Aorta (tissue), 5 donors: Measurements from ENCODE around the gene CHRNB1. TPM values are rescaled to one million over a fixed set of nuclear protein-coding genes. Genes with fewer than 3 reads are reported as not detected.
"Not testable (repeated sequence)": the region's sequence is repeated elsewhere in the genome, so short reads cannot be mapped to it uniquely, and the experiment has no call there.

ENCODE experiments used
- ATAC-seq: fragments of 200-7000 bp; cut with Tn5 transposase; one replicate; pipeline ENCODE4 v1.9.1; 2022; ENCODE audit warnings: moderate library complexity; ENCODE audit not compliant: low FRiP score
- DNase-seq, 2 donors: peaks; one replicate each; pipeline ENCODE4 v3.0.0-alpha.2; 2020
- H3K27ac ChIP-seq, 2 donors: one replicate each; pipeline ENCODE4 v1.5.1; 2013; ENCODE audit warnings: low read length in 2 of 2, mild to moderate bottlenecking in 2 of 2, moderate library complexity in 2 of 2, control low read depth in 1 of 2, inconsistent platforms in 1 of 2, low read depth in 1 of 2
- H3K27me3 ChIP-seq, 2 donors: one replicate each; pipeline ENCODE4 v1.6.1; 2013; ENCODE audit warnings: control low read depth in 1 of 2, low read length in 1 of 2, mild to moderate bottlenecking in 1 of 2, moderate library complexity in 1 of 2; ENCODE audit not compliant: insufficient read depth in 2 of 2, control insufficient read depth in 1 of 2
- H3K36me3 ChIP-seq, 2 donors: one replicate each; pipeline ENCODE4 v1.6.1; 2013; ENCODE audit warnings: control low read depth in 1 of 2, low read length in 1 of 2, mild to moderate bottlenecking in 1 of 2; ENCODE audit not compliant: insufficient read depth in 2 of 2, control insufficient read depth in 1 of 2
- H3K4me1 ChIP-seq, 2 donors: one replicate each; pipeline ENCODE4 v1.6.1; 2013; ENCODE audit warnings: low read length in 2 of 2, control low read depth in 1 of 2, mild to moderate bottlenecking in 1 of 2, moderate library complexity in 1 of 2; ENCODE audit not compliant: insufficient read depth in 2 of 2, control insufficient read depth in 1 of 2
- H3K4me3 ChIP-seq, 2 donors: one replicate each; pipeline ENCODE4 v1.5.1; 2013; ENCODE audit warnings: low read length in 2 of 2, control low read depth in 1 of 2, mild to moderate bottlenecking in 1 of 2
- H3K9me3 ChIP-seq: one replicate; pipeline ENCODE4 v1.6.1; 2013; ENCODE audit warnings: mild to moderate bottlenecking, low read length; ENCODE audit not compliant: control insufficient read depth
- WGBS, 2 donors: extraction: QIAGEN DNeasy Blood & Tissue Kit; methylation state at CpG; one replicate each; pipeline ENCODE4 v1.1.7; 2013; 5-methylcytosine and 5-hydroxymethylcytosine counted together
- intact Hi-C, 2 donors: fragments of 100-400 bp; cut with DNase I; formaldehyde crosslinking; loops; one replicate each; pipeline versions ENCODE4 v1.14.2 to v1.15.0; 2022
- polyA plus RNA-seq, 2 donors: library from polyadenylated mRNA; stranded (reverse); fragments of 200-250 nt; gene quantifications; one replicate each; pipeline ENCODE4 v1.2.3, GENCODE V29; 2013
- total RNA-seq, 2 donors: library from RNA; stranded (reverse); fragmentation: NEBNext Ultra II Directional; extraction: Animal tissue kit (Norgen Biotek cat#: 25700); gene quantifications; one replicate each; pipeline ENCODE4 v1.2.1, GENCODE V29; 2021
- donor health status: healthy with polysubstance abuse.
- donor health status: Bipolar disorder and iron deficiency.
- donor health status: DM: no; HTN: no; CAD: no.
- donor health status: DM: no; HTN: no; CAD: no.
- donor health status: DM: yes; HTN: yes; CAD: no.

The CHRNB1 gene
- total and polyA plus RNA-seq, 4 donors = 6.2 to 18.3 (median 10.2) TPM

GRCh38 chr17:7476494-7476893, 31.6 kb downstream of the CHRNB1 start:
- no peaks in the 10 kb centered on the region for H3K4me1 ChIP-seq
- no peak for ATAC-seq
- intact Hi-C loops = loop anchor here in 1 of 2 donors (10.0 kb wide), 1 partner anchor 122 kb away; the partner anchor contains the start of genes KCTD11 and TMEM95
- no peak for DNase-seq
- H3K36me3 ChIP-seq = no peaks in the 10 kb centered on the region
- H3K27me3 ChIP-seq = no peaks in the 10 kb centered on the region
- WGBS, 2 donors = 18 to 24% methylated on average over 3 of the region's 3 CpGs
- H3K27ac ChIP-seq = peak overlapping the region in 1 of 2 donors; percentile 19
- H3K9me3 ChIP-seq = no peaks in the 10 kb centered on the region
- H3K4me3 ChIP-seq = no peak overlapping the region

DNA sequence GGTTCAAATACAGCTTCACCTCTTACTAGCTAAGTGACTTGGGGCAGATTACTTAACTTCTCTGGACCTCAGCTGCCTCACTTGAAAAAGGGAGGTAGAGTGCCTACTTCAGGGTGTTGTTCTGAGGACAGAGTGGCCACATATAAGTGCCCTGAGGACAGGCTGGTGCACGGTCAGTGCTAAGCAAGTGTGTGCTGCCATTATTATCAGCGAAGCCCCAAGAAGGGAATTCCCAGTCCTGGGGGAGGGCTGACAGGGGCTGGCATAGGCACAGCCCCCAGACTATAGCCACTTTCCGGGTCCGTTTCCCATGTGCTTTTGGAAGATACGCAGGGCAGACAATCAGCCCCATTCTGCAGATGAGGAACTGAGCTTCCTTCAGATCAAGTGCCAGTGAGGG, 32.1 kb downstream of the CHRNB1 start:
- Histone ChIP-seq H3K36me3 (no peaks in the 10 kb centered on the region), H3K4me1 (no peaks in the 10 kb centered on the region), H3K4me3 (no peak overlapping the region), H3K9me3 (no peaks in the 10 kb centered on the region), H3K27ac (peak overlapping the region in 1 of 2 donors; percentile 19), H3K27me3 (no peaks in the 10 kb centered on the region)
- DNase-seq = no peak
- intact Hi-C loops = loop anchor here in 1 of 2 donors (10.0 kb wide), 1 partner anchor 122 kb away; the partner anchor contains the start of genes KCTD11 and TMEM95
- 70 to 82% methylated on average over 5 of the region's 5 CpGs for WGBS, 2 donors
- no peak for ATAC-seq

GRCh38 chr17:7477392-7478275, 32.8 kb downstream of the CHRNB1 start:
- ATAC-seq (peak; percentile 56), DNase-seq (peak; percentile 76 to 83)
- H3K36me3 ChIP-seq = no peaks in the 10 kb centered on the region
- peak overlapping the region; percentile 91 to 93 for H3K4me3 ChIP-seq
- no peaks in the 10 kb centered on the region for H3K4me1 ChIP-seq
- WGBS, 2 donors = 9 to 12% methylated on average over 26 of the region's 26 CpGs
- intact Hi-C loops = loop anchor here in 1 of 2 donors (10.0 kb wide), 1 partner anchor 123 kb away; the partner anchor contains the start of genes KCTD11 and TMEM95
- peak overlapping the region in 1 of 2 donors; percentile 82 for H3K27ac ChIP-seq
- H3K9me3 ChIP-seq = no peaks in the 10 kb centered on the region
- no peaks in the 10 kb centered on the region for H3K27me3 ChIP-seq

DNA sequence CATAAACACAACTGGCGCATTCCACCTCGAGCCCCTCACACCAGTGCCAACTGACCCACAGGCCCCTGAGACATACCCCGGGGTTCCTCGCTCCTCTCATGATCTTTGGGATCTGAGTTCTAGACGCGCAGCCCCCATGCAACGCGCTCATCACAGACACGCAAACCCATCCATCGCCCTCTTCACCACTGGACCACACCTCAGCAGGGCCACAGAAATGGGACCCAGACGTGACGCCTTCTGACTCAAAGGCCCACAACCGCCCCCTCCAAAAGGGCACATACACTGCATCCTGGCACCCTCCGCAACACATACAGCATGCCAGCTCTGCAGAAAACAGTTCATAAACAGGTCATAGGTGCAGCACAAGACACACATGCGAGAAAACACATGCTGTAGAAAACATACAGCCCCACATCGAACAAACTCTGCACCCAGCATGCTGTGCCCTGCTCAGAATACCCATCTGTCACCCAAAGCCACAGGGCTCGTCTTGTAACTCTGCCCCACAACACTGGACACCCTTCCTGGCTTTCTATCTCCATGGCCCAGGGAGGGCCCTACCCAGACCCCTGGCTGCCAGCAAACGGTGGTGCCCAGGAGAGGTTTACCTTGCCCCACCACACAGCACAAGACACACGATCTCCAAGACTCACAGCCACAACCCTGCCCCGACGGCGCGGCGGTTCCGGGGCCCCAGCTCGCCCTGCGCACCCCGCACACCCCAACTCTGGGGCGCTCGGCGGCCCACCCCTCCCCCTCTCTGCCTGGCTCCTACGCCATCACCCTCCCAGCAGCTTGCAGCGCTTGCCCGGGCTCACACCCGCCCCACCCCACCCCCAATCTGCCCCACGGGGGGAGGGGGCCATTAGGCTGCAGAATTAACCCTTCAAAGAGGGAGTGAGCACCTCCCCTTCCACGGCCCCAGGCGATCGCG, 33.7 kb downstream of the CHRNB1 start:
- DNase-seq = peak; percentile 77 to 82

GRCh38 chr17:7479213-7480088, 34.6 kb downstream of the CHRNB1 start, which contains the start of gene ZBTB4:
ZBTB4 (minus strand) TSS chr17:7479631; CDS start chr17:7466801, 12,830 bp downstream.
- intact Hi-C loops = loop anchor here in 1 of 2 donors (10.0 kb wide), 1 partner anchor 125 kb away; the partner anchor contains the start of genes KCTD11 and TMEM95
- Histone ChIP-seq H3K4me1 (no peaks in the 10 kb centered on the region), H3K36me3 (no peaks in the 10 kb centered on the region), H3K27ac (peak within 1 kb of the TSS; percentile 89 to 98), H3K27me3 (peaks cover 0 to 1% of the 10 kb centered on the region in 2 donors), H3K9me3 (no peaks in the 10 kb centered on the region), H3K4me3 (peak within 1 kb of the TSS; percentile 91 to 93)
- peak; percentile 74 to 88 for DNase-seq
- WGBS, 2 donors = 1% methylated on average over 42 to 92 of the region's 92 CpGs
- ATAC-seq = no peak

More for the DNA sequence above, 33.7 kb downstream of the CHRNB1 start:
- no peaks in the 10 kb centered on the region for H3K4me1 ChIP-seq
- no peaks in the 10 kb centered on the region for H3K9me3 ChIP-seq
- peak; percentile 44 for ATAC-seq
- WGBS, 2 donors = 6 to 7% methylated on average over 37 to 40 of the region's 40 CpGs
- peak overlapping the region; percentile 91 to 93 for H3K4me3 ChIP-seq
- peak overlapping the region; percentile 82 to 98 for H3K27ac ChIP-seq
- intact Hi-C loops = loop anchor here in 1 of 2 donors (10.0 kb wide), 1 partner anchor 124 kb away; the partner anchor contains the start of genes KCTD11 and TMEM95
- H3K27me3 ChIP-seq = no peaks in the 10 kb centered on the region
- no peaks in the 10 kb centered on the region for H3K36me3 ChIP-seq

- H3K36me3 ChIP-seq = no peaks in the 10 kb centered on the region
- H3K27ac ChIP-seq = peak overlapping the region; percentile 78 to 89
- peak overlapping the region in 1 of 2 donors; percentile 93 for H3K4me3 ChIP-seq
- no peaks in the 10 kb centered on the region for H3K9me3 ChIP-seq
- 1 to 3% methylated on average over 8 of the region's 8 CpGs for WGBS, 2 donors
- no peaks in the 10 kb centered on the region for H3K4me1 ChIP-seq
- H3K27me3 ChIP-seq = peaks cover 0 to 1% of the 10 kb centered on the region in 2 donors
- DNase-seq (no peak), ATAC-seq (no peak)
- intact Hi-C loops = no loop called here
These were observed 35.2 kb downstream of the CHRNB1 start for GRCh38 chr17:7480089-7480384.

GRCh38 chr17:7481275-7481674, 36.4 kb downstream of the CHRNB1 start, which contains the start of gene SLC35G6:
SLC35G6 (plus strand) TSS chr17:7481446; CDS start chr17:7481517, 71 bp downstream.
- ATAC-seq, H3K9me3 ChIP-seq, intact Hi-C loops, H3K36me3 ChIP-seq, H3K4me1 ChIP-seq, DNase-seq, H3K27me3 ChIP-seq, H3K4me3 ChIP-seq: not testable (repeated sequence)
- 92 to 95% methylated on average over 4 of the region's 4 CpGs for WGBS, 2 donors
- peak within 1 kb of the TSS; percentile 78 to 89 for H3K27ac ChIP-seq
